IPS-NIHi11 (cell line): Measurements from ENCODE around the gene MGAT5.
A peak's percentile ranks its signal among the peaks of the same experiment; 100 is the strongest.

Experiments
- DNase-seq: peaks from one replicate; pipeline ENCODE4 v3.0.0; 2012; ENCODE audit warnings: mixed read lengths, low spot score

The MGAT5 gene

GRCh38 chr2:134231301-134231964, 22.4 kb upstream of the MGAT5 start:
- DNase-seq: no peak

GRCh38 chr2:134231965-134232340, 21.9 kb upstream of the MGAT5 start:
- no peak for DNase-seq

DNA sequence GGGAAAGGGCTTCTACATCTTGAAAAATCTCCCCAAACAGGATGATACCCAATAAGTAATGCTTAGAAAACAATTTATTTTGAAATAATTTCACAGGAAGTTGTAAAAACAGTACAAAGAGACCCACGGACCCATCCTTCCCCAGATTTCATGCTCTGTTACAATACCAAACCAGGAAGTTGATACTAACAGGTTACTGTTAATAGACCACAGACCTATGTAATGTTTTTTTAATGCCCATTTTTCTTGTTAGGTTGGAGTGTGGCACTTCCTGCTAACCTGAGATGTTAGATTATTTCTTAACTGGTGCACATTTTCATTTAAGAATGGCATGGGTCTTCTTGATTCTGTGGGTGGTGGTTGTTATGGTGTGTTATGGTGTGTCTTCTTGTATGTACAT, 21.4 kb upstream of the MGAT5 start:
- DNase-seq: no peak

DNA sequence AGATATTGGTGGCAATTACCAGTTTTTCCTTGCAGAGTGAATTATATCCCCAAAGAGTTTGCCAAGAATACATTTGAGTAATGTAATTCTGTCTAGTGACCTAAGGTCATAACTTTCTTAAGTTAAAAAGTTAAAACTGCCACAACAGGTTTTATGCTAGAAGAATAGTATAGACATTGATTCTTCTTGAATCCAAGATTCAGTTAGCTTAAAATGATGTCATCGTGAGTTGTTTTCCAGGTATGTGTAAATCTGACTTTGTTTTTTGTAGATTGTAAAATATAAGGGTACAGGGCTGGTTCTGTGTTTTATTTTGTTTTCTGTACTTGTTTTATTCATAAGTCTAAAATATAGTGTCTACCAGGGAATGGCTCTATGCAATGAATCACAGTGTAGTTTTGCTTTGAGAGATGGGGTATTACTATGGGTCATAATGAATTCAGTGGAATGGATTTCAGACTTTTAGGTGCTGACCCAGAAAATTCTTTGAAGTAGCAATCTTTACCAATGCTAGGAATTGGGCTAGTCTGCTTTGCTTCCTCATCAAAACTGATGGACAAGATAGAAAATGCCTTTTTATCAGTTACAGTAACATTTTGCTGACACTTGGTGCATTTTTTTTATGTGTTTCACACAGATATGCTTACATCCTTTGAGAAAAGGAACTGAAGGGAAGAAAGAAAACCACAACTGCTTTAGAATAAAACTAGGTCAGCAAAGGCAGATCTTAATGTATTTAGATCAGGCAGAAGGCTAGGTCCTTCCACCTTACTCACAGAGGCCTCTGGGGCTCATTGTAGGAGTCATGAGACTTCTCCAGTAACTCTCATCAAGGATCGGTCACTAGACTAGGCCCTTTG, 20.8 kb upstream of the MGAT5 start:
- no peak for DNase-seq

GRCh38 chr2:134233728-134234136, 20.1 kb upstream of the MGAT5 start:
- DNase-seq: no peak

GRCh38 chr2:134234535-134234934, 19.3 kb upstream of the MGAT5 start:
- no peak for DNase-seq

- no peak for DNase-seq
Observed at GRCh38 chr2:134235510-134236144, 18.2 kb upstream of the MGAT5 start.

- no peak for DNase-seq
Observed at GRCh38 chr2:134238371-134238770, 15.5 kb upstream of the MGAT5 start.

- DNase-seq: no peak
Observed at GRCh38 chr2:134240061-134240460, 13.8 kb upstream of the MGAT5 start.

DNA sequence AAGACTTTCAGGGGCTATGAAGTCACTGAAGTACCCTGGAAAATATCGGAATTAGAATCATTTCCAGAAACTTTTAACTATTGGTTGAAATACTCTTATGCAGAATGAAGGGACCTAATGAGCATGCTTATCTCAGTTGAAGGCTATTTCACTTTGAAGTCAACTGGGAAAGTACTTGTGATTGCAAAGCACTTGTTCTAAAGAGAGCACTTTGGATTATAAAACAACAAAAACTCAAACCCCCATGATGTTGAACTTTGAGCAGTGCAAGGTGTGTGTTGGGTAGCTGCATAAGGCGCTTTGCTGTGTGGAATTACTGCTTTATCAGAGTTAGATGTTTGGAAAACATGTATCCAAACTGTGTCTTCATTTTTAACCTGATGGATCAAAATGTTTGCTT, 12.0 kb upstream of the MGAT5 start:
- DNase-seq: no peak

DNA sequence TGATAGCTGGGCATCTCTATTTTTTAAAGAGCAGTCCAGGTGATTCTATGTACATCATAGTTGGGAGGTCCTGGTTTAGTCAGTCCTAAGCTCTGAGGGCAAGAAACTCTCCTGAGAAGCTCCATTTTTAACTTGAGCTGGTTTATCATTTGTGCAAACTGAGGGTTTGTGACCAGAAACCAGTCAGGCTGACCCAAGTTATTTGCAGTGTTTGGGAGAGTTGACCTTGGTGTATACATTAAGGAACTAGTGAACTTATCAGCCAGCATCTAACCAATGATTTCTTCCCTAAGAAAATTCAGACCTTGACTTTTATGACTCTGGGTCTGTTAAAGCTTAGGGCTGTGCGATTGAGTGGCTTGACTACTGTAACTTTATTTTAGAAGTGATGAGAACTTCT, 10.6 kb upstream of the MGAT5 start:
- DNase-seq: no peak

DNA sequence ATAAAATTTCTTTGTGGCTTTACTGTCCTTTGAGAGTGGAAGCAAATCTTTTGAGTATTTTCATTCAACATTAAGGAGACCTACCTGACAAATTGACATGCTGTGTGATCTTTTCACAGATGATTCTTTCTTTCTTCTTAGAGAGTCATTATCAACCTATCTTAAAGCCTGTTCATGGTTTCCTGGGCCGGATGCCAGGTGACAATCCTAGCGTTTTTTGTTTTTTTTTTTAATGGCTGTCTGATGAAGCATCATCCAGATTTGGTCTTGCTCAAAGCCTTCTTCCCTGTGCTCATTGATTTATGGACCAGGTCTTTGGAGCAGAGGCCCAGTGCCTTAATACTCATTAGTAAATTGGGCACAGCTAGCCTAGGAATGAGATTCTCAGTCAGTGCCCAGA, 9.8 kb upstream of the MGAT5 start:
- DNase-seq: no peak

GRCh38 chr2:134244587-134244986, 9.3 kb upstream of the MGAT5 start:
- DNase-seq: no peak

DNA sequence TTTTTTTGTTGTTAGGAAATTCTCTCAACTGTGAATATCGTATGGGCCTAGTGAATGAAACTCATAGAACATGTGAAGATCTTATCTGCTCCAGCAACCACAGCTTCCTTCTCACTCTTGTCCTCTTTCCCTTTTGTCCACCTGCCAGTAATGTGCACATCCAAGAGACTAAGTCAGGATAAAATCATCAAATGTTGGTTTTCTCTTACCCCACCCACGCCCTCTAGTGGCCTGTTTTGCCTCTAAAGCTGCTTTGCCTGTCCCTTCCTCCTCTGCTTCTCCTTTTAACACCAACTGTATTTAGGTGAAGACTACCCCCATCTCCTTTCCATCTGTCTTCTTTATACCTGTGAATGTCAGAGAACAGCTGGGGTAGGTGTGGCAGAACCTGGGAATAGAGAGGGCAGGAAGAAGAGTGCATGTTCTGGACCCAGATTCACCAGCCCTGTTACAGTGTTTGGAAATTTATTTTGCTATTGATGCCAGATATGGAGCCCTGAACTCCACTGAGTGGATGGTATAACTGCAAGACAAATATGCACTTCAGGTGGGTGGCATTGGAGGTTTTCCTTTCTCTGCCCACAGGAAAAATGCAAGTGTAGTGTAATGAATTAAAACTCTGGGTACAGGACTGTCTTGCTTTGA, 8.4 kb upstream of the MGAT5 start:
- DNase-seq: peak; percentile 57

- DNase-seq: no peak
Observed at GRCh38 chr2:134246154-134246874, 7.6 kb upstream of the MGAT5 start.

GRCh38 chr2:134247679-134248078, 6.2 kb upstream of the MGAT5 start:
- DNase-seq: no peak

- DNase-seq: no peak
Observed at GRCh38 chr2:134248913-134249312, 5.0 kb upstream of the MGAT5 start.

DNA sequence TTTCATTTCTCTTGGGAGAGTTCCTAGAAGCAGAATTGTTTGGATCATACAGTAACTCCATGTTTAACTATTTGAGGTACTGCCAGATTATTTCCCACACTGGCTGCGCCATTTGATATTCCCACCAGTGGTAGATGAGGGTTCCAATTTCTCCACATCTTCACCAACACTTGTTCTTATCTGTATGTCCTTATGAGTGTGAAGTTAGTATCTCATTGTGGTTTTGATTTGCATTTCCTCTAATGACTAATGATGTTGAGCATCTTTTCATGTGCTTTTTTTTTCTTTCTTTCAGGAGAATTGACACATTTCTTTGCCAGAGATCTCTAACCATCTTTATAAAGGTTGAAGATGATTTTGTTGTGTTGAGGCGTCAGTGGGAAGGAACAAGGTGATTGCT, 4.1 kb upstream of the MGAT5 start:
- DNase-seq: no peak

DNA sequence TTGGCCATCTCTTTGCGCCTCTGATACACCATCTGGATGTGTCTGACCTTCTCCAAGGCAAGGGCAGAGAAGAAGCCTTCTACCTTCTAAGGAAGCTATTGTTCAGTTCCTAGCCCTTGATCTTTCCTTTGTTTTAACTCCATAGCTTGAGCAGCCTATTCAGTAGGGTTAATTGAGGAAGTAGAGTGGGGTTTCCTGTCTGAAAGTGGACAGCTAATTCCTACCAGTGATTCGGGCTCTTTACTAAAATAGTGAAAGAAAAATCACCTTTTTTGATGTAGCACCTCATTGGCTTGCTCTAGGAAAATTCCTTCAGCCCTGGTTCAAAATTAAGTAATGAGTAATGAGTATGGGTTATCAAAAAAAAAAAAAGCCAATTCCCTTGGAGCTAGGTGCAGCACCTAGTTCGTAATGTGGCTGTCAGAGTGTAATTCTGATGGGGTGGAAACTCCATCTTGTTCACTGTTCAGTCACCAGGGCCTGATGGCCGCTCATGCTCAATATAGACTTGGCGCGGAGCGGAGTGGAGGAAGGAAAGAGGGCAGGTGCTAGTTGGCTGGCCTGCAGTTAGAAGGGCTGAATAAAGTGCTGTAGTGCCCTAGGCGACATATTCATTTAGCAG, 2.9 kb upstream of the MGAT5 start:
- no peak for DNase-seq

DNA sequence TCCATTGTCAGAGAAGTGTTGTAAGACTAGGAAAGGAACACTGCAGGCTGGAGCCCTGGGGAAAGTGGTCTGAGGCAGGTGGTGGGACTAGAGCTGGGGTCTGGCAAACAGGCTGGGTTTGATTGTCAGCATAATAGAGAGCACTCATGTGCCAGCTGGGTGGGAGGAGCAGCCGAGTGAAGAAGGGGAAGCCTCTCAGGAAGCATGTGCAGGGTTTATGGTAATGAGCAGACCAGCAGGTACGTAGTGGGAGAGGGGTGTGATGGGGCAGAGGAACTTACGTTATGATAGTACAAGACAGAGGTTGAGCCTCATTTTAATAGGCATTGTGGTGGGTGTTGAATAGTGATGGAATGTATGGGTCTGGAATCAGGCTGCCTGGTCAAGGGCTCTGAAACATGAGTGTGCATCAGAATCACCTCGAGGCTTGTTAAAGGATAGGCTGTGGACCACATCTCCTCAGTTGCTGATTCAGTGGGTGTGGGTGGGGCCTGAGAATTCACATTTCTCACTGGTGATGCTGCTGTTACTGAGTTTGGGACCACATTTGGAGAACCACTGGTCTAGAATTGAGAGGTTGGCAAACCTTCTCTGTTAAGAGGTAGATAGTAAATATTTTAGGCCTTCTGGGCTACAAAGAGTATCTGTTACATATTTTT, 1.7 kb upstream of the MGAT5 start:
- DNase-seq: no peak

GRCh38 chr2:134253117-134253704, 661 bp upstream of the MGAT5 start:
- DNase-seq: no peak
